ENCODE data around the gene TMEM163.

The TMEM163 gene

GRCh38 chr2:134722728-134723127 lies 3.9 kb upstream of the TMEM163 start:
- DNase-seq (ENCODE audit: low read depth), result no peak
- TF ChIP-seq MYC (IDR thresholded peaks at IDR 0.05; ENCODE audit: low read depth, low read length) (no peak), POLR2A (IDR thresholded peaks at IDR 0.05; ENCODE audit: extremely low read depth, insufficient read length) (no peak)
- TF ChIP-seq, protein P1, sequence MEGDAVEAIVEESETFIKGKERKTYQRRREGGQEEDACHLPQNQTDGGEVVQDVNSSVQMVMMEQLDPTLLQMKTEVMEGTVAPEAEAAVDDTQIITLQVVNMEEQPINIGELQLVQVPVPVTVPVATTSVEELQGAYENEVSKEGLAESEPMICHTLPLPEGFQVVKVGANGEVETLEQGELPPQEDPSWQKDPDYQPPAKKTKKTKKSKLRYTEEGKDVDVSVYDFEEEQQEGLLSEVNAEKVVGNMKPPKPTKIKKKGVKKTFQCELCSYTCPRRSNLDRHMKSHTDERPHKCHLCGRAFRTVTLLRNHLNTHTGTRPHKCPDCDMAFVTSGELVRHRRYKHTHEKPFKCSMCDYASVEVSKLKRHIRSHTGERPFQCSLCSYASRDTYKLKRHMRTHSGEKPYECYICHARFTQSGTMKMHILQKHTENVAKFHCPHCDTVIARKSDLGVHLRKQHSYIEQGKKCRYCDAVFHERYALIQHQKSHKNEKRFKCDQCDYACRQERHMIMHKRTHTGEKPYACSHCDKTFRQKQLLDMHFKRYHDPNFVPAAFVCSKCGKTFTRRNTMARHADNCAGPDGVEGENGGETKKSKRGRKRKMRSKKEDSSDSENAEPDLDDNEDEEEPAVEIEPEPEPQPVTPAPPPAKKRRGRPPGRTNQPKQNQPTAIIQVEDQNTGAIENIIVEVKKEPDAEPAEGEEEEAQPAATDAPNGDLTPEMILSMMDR (IDR thresholded peaks at IDR 0.05; ENCODE audit: low read depth, low read length), result peak; percentile 22
- TF ChIP-seq, protein P2, sequence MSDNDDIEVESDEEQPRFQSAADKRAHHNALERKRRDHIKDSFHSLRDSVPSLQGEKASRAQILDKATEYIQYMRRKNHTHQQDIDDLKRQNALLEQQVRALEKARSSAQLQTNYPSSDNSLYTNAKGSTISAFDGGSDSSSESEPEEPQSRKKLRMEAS (IDR thresholded peaks at IDR 0.05; ENCODE audit: low read depth, low read length), result no peak
- H3K4me3 ChIP-seq (ENCODE audit: low read depth, low read length), result no peak overlapping the region

DNA sequence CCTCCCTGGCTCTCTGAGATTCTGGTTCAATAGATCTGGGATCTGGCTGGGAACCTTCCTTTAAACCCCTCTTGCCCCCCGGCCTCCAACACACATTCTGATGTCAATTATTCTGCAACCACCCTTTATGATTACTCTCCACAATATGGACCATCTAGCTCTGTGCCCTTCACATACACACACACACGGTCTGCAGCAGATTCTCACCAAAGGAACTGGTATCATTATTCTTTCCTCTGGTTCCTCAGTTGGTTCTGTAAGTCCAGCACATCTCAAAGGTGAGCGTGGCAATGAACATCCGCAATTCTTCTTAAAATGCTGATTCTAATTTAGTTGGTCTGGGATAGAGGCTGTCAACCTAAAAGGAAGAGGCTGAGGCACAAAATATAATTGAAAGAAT lies 2.8 kb upstream of the TMEM163 start:
- DNase-seq (ENCODE audit: low read depth), result no peak
- TF ChIP-seq, protein P2 (IDR thresholded peaks at IDR 0.05; ENCODE audit: low read depth, low read length), result no peak
- TF ChIP-seq POLR2A (IDR thresholded peaks at IDR 0.05; ENCODE audit: extremely low read depth, insufficient read length) (no peak), MYC (IDR thresholded peaks at IDR 0.05; ENCODE audit: low read depth, low read length) (no peak)
- TF ChIP-seq, protein P1 (IDR thresholded peaks at IDR 0.05; ENCODE audit: low read depth, low read length), result no peak

DNA sequence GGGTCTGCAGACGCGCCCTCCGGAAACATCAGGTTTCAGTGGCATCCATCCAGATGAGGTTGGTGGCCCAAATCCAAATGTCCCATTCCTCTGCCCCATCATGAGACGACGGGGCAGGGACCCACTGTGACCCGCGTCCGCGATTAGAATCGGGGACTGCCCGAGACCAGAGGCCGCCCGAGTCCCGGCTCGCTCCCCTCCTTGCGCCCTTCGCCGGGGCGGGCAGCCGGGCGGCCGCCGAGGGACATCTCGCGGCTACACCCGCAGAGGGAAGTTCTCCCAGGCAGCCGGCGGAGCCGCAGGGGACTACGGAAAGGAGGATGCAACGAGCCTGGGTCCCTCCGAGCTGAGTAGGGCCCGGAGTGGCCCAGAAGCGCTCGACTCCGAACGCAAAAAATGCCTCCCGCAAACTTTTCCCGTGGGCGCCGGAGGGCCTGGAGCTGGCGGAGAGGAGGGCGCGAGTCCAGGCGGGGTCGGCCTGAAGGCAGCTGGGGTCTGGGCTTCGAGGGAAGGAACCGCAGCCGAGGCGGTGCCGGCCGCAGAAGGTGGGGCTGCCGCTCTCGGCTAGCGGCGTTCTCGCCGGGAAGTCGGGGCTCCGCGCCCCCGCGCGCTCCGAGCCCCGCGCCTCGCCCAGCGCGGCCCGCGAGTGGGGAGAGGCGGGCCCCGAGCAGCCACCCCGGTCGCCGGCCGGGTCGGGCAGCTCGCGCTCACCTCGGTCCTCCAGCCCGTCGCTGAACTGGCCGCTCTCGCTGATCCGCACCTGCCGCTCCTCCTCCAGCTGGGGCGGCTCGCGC lies 580 bp downstream of the TMEM163 start:
- no peak for DNase-seq (ENCODE audit: low read depth)
- no peak overlapping the region for H3K4me3 ChIP-seq (ENCODE audit: low read depth, low read length)
- TF ChIP-seq MYC (IDR thresholded peaks at IDR 0.05; ENCODE audit: low read depth, low read length) (no peak), POLR2A (IDR thresholded peaks at IDR 0.05; ENCODE audit: extremely low read depth, insufficient read length) (no peak)
- TF ChIP-seq, protein P2 (IDR thresholded peaks at IDR 0.05; ENCODE audit: low read depth, low read length), result no peak
- TF ChIP-seq, protein P1 (IDR thresholded peaks at IDR 0.05; ENCODE audit: low read depth, low read length), result no peak

More for the DNA sequence above, 2.8 kb upstream of the TMEM163 start:
- no peak overlapping the region for H3K4me3 ChIP-seq (ENCODE audit: low read depth, low read length)

GRCh38 chr2:134717286-134718022 lies 1.3 kb downstream of the TMEM163 start:
- DNase-seq (ENCODE audit: low read depth), result no peak
- TF ChIP-seq, protein P2 (IDR thresholded peaks at IDR 0.05; ENCODE audit: low read depth, low read length), result no peak
- TF ChIP-seq MYC (IDR thresholded peaks at IDR 0.05; ENCODE audit: low read depth, low read length) (no peak), POLR2A (IDR thresholded peaks at IDR 0.05; ENCODE audit: extremely low read depth, insufficient read length) (no peak)
- H3K4me3 ChIP-seq (ENCODE audit: low read depth, low read length), result no peak overlapping the region

DNA sequence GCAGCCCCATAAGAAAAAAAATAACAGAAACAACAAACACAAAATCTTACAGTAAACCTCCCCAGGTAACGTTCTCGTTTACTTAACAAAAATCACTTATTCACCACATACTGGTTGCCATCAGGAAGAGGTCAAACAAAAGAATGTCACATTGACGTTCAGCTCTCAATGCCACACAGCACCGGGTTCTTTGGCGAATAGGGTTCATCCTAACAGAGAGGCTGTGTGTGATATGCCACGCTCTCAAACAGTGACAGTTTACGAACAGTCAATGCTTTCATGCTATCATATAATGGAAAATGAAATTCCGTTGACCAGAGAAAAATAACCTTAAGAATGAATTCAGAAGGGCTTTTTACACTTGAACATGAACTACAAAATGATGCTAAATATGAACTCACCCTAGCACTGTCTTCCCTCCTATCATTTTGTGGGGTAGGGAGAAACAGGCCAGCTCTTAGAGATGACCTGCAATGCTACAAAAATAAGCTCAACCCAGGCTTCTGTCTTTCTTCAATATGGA lies 2.0 kb downstream of the TMEM163 start:
- DNase-seq (ENCODE audit: low read depth), result no peak
- H3K4me3 ChIP-seq (ENCODE audit: low read depth, low read length), result no peak overlapping the region
- TF ChIP-seq POLR2A (IDR thresholded peaks at IDR 0.05; ENCODE audit: extremely low read depth, insufficient read length) (no peak), MYC (IDR thresholded peaks at IDR 0.05; ENCODE audit: low read depth, low read length) (no peak)
- TF ChIP-seq, protein P2 (IDR thresholded peaks at IDR 0.05; ENCODE audit: low read depth, low read length), result no peak
- TF ChIP-seq, protein P1 (IDR thresholded peaks at IDR 0.05; ENCODE audit: low read depth, low read length), result no peak

Data from NB4 (cell line).